Peyer's patch (tissue), 4 donors: ENCODE data around the gene NOTCH4.

ENCODE experiments used
- CTCF ChIP-seq, 6 experiments: fragments of 450-650 bp in 4 of 6; fragments of 200-600 bp in 2 of 6; sonication (generic) in 1 of 6; IDR thresholded peaks; one replicate each; pipeline ENCODE4 v1.5.1; 2017 to 2019; ENCODE audit warnings: antibody characterized with exemption in 6 of 6, mild to moderate bottlenecking in 3 of 6, moderate library complexity in 1 of 6
- POLR2A ChIP-seq, 2 donors: fragments of 450-650 bp; IDR thresholded peaks; one replicate each; pipeline ENCODE4 v1.5.1; 2017; ENCODE audit warnings: antibody characterized with exemption in 2 of 2, mild to moderate bottlenecking in 2 of 2, moderate library complexity in 2 of 2

DNA sequence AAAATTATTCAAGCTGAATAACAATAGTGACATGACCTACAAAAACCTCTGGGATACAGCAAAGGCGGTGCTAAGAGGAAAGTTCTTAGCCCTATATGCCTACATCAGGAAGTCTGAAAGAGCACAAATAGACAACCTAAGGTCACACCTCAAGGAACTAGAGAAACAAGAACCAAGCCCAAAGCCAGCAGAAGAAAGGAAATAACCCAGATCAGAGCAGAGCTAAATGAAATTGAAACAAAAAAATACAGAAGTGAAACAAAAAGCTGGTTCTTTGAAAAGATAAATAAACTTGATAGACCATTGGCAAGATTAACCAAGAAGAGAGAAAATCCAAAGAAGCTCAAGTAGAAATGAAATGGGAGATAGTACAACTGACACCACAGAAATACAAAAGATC lies 47.6 kb upstream of the NOTCH4 start:
- TF ChIP-seq CTCF (IDR thresholded peaks at IDR 0.05) (no peak), POLR2A (IDR thresholded peaks at IDR 0.05) (no peak)
